CD4-positive, alpha-beta T cell treated with Interleukin-2 at 100 ng/mL for 4 hours (primary cell): ENCODE measurements around the gene DTX3L.
A peak's percentile ranks its signal among the peaks of the same experiment; 100 is the strongest.

ENCODE experiments used
- DNase-seq: peaks from one replicate; pipeline ENCODE4 v3.0.0-alpha.2; 2020; ENCODE audit warnings: low spot score

DTX3L gene

DNA sequence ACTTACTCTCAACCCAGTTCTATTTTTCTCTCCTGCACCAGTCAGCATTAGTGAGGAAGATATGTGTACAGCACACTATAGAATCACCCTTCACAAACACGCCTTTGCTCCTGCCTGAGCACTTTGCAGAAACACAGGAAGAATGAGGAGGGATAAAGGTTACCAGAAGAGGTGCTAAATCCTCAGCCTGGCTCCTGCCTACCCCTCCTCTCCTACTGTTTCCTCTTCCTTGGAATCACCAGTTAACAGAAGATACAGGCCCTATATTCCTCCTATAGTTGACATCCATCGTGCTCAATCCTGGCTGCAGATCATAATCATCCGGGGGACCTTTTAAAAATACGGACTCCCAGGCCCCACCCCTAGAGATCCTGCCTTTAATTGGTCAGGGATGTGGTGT, 42.2 kb downstream of the DTX3L start:
- DNase-seq, result no peak

DNA sequence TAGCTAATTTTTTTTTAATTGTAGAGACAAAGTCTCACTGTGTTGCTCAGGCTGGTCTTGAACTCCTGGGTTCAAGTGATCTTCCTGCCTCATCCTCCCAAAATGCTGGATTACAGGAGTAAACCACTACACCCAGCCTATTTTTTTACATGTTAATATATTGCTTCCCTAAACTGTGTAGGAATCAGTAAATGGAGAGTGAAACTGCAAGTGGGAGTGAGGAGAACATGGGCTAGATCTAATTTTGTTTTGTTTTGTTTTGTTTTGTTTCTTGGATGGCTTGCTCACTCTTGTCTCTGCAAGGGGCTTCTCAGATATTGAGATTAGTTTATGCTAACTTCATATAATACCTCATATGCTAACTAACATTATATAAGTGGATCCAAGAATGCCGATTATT, 44.8 kb downstream of the DTX3L start:
- DNase-seq, result no peak

DNA sequence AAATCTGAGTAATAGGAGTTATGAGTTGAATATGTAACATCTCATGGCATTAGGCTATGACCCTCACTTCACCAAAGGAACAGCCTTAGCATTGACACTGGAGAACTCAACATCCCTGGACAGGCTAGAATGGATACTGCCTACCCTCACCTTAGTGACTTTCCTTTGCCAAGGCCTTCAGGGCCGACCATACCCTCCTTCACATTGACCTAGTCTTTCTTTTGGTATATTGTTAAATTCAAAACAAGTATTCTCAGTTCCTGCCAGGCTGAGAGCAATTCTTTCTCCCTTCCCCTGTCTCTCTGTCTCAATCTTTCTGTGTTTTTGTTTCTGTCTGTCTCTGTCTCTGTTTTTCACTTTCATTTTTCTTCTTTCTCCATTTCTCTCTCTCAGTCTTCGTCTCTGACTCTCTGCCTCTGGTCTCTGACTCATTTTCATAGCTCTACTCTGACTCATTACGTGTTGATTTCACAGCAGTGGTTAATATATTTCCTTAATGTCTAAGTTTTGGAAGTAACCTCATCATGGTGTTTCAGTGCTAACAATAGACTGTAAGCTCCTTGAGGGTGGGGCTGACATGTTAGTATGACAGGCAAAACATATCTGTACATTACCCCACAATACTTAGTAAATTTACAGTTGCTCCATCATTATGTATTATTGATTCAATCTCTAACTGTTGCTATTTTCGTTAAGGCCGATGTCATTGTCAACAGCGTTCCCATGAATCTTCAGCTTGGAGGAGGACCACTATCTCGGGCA, 45.8 kb downstream of the DTX3L start:
- peak; percentile 66 for DNase-seq

DNA sequence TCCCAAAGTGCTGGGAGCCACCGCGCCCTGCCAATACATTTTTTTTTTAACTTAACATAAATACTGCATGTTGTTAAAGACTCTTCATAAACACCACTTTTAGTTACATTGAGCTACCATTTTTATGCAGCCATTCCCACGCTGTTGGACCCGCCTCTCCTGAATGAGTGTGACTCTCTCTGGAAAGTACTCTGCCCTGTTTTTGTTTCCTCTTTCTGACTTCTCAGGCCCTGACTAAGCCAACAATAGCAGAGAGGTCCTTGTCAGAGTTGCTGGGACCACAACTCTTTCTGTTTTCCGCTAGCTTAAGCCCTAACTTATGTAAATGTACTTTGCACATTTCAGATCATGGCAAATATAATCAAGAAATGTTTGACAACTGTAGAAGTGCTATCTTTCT, 48.6 kb downstream of the DTX3L start:
- DNase-seq, result no peak

DNA sequence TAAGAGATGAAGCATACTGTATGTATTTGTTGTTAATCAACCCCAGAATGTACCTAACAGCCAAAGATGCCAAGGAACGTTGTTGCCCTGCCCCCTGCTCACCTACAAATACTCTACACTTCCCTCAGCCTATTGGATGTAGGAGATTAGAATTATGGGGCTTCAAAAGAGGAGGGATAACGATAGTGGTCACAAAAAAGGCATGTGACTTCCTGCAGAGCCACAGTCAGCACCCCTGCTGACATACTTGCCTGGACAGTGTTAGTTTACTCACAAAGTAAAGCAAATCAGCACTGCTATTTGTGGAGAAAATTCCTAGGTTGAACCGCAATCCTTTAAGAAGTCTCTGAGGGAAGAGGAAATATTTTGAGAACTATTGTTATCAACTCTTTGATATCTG, 51.2 kb downstream of the DTX3L start:
- no peak for DNase-seq

DNA sequence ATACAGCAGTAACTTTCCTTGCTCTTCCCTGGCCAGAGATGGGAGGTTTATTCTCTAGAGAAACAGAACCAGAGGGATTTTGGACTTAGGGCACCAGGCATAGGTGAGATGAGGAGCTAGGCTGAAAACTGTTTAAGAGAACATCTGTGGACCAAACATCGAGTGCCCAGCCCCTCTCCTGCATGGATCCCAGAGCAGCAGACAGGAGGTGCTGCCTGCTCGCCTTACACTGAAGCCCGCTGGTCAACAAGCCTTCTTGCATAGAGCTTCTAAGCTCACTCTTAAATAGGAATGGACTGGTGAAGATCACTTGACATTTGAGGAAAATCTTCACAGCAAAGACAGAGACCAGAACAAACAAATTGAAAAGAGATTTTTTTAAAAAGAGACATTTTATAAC, 54.5 kb downstream of the DTX3L start:
- DNase-seq, result no peak

DNA sequence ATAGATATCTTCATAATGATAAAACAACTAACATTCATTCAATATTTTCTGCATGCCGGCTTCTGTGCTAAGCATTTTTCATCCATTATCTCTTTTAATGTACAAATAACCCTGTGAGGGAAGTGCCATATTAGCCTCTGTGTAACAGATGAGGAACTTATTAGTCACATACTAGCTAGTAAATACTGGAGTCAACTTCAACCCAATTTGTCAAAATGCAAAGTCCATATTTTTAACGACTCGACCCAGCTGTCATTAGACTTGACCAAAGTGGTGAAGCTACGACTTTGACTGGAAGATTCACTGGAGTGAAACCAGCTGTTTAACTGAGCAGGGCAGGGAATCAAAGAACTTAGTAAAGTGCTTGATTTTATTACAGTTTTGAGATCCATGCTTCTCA, 54.9 kb downstream of the DTX3L start:
- no peak for DNase-seq

DNA sequence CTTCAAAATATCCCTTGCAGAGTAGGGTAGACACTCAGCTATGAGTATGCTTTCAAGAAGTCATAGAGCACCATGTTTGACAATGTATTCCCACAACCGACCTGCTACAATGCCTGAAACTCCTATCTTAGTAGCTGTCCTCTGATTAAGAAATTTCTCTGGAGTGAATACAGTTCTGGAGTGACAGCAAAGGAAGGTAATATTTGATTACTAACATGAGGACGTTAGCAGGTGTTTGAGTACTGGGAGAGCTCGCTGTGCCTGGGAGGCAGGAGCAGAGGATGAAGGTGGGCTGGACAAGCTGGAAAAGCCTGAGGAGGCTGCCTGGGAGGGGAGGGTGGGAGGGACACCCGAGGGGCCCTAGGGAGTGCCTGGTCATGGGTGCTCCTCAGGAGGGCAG, 56.3 kb downstream of the DTX3L start:
- no peak for DNase-seq

DNA sequence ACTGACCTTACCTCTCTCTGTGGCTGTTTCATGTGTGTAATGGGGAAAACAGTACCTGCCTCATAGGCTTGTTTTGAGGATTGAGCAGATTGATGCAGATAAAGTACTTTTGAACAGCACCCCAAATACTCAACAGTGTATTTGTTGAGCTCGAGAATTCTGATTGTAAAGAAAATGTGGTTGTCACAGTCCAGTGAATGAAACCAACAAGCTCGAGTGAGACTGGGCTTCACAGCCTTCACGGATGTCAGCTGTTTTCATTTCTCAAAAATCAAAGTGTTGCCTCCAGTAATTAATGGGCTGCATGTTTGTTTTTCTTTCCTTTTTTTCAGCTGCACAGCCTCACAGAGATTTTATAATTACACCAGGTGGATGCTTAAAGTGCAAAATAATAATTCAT, 57.0 kb downstream of the DTX3L start:
- DNase-seq, result no peak

DNA sequence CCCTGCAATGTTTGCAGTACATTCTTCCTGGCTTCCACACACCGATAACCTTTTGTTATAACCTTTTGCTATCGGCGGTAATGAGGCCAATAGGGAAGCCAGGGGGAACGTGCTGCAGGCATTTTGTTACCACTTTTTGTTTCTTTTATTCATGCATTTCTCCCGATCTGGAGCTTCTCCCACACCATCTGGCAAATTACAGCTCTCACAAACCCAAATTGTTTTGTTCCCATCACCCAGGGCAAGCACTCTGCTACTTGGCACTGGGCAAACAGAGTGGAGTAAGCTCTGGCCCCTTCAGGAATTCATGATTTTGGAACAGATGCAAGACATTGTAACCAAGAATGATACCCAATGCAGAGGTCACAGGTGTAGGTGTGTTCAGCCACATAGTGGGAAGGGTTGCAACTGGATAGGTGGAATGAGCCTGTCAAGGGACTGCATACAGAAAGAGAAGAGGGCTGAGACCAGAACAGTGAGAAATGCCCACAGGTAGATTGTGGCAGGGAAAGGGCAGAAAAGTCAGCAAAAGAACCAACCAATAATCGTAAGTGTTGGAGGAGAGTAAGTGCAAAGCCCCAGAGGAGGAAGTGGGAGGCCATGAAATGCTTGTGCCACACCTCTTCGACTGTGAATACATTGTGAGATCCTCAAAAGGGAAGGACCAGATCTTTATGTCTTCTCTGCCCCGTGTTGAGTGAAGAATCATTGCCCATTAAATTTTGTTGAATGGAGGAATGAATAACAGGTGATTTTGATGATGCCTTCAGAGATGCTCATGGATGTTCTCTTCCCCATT, 59.1 kb downstream of the DTX3L start:
- DNase-seq, result no peak
